ENCODE results near the gene LCN10.

Gene LCN10

DNA sequence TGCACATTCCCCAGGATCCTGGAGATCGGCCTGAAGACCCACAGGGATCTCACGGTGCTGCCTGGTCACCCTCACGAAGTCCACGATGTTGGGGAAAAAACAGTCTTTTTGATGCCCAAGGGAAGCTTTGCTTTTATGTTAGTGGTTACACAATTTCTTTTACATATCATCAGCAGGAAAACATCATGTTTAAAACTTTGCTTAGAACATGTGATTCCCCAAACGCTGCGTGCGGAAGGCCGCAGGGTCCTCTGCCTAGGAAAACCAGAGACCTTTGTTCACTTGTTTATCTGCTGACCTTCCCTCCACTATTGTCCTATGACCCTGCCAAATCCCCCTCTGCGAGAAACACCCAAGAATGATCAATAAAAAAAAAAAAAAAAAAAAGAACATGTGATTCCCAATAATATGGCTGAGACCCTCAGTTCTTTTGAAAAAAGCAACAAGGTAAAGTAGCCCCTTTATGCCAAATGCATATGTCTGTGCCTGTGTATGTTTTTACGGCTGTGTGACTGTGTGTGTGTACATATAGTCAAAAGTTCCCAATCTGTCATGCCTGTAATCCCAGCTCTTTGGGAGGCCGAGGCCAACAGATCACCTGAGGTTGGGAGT lies 44.0 kb downstream of the LCN10 start:
- no peak for ATAC-seq

GRCh38 chr9:136697821-136698526 lies 44.8 kb downstream of the LCN10 start:
- ATAC-seq = no peak
- TF ChIP-seq ESRRG (CRISPR knock-in tag; IDR thresholded peaks at IDR 0.05) = no peak
- no peak for TF ChIP-seq CSDC2 (CRISPR knock-in tag; IDR thresholded peaks at IDR 0.05)
- no peak for TF ChIP-seq OSR1 (CRISPR knock-in tag; IDR thresholded peaks at IDR 0.05)

More for the DNA sequence above, 44.0 kb downstream of the LCN10 start:
- TF ChIP-seq BACH2 (CRISPR knock-in tag; IDR thresholded peaks at IDR 0.05; ENCODE audit: borderline replicate concordance) = no peak

DNA sequence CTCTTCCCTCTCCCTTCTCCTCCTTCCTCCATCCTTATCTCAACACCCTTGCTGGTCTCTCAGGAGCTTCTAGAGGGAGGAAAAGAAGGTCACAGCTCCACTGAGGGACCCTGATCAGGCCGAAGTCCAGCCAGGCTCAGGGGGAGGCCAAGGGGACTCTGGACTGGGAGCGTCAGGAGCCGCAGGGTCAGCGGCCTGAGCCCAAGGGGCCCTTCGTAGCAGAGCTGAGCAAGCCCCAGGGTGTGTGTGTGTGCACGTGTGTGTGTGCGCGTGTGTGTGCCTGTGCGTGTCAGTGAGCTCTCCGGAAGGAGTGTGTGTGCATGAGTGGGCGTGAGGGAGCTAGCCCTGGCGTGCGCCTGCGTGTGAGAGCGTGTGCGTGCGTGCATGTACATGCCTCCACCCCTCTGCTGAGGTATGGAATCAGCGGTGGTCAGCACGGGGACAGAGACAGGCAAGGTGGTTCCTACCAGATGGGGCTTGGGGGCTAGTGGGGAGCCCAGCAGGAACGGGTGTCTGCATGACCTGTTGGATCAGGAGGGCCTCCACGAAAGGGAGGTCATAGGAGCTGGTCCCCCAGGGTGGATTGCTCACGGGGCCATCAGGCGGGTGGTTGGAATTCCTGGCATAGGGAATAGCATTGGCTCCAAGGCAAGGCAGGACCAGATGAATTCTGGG lies 45.5 kb downstream of the LCN10 start:
- TF ChIP-seq ZNF565 (CRISPR knock-in tag; conservative IDR thresholded peaks at IDR 0.05; ENCODE audit: low read depth) = no peak
- no peak for TF ChIP-seq TCF4 (CRISPR knock-in tag; IDR thresholded peaks at IDR 0.05; ENCODE audit: borderline replicate concordance)
- TF ChIP-seq PATZ1 (CRISPR knock-in tag; IDR thresholded peaks at IDR 0.05; ENCODE audit: borderline replicate concordance) = no peak
- no peak for TF ChIP-seq ISL1 (CRISPR knock-in tag; IDR thresholded peaks at IDR 0.05)
- TF ChIP-seq GLIS3 (CRISPR knock-in tag; IDR thresholded peaks at IDR 0.05) = no peak
- no peak for TF ChIP-seq RARB (CRISPR knock-in tag; IDR thresholded peaks at IDR 0.05)
- TF ChIP-seq CSDC2 (CRISPR knock-in tag; IDR thresholded peaks at IDR 0.05) = no peak
- TF ChIP-seq ARNTL (CRISPR knock-in tag; IDR thresholded peaks at IDR 0.05; ENCODE audit: borderline replicate concordance, low read depth) = no peak
- TF ChIP-seq SNAI2 (CRISPR knock-in tag; IDR thresholded peaks at IDR 0.05) = no peak
- TF ChIP-seq CREB5 (CRISPR knock-in tag; IDR thresholded peaks at IDR 0.05; ENCODE audit: low read depth) = no peak
- ATAC-seq = no peak

- no peak for TF ChIP-seq ZFP3 (CRISPR knock-in tag; IDR thresholded peaks at IDR 0.05)
- no peak for TF ChIP-seq ZNF70 (CRISPR knock-in tag; IDR thresholded peaks at IDR 0.05)
- TF ChIP-seq ZNF565 (CRISPR knock-in tag; conservative IDR thresholded peaks at IDR 0.05; ENCODE audit: low read depth) = no peak
- no peak for TF ChIP-seq OSR1 (CRISPR knock-in tag; IDR thresholded peaks at IDR 0.05)
- no peak for TF ChIP-seq BACH2 (CRISPR knock-in tag; IDR thresholded peaks at IDR 0.05; ENCODE audit: borderline replicate concordance)
- TF ChIP-seq POU6F1 (CRISPR knock-in tag; IDR thresholded peaks at IDR 0.05; ENCODE audit: borderline replicate concordance, low read depth) = no peak
- no peak for TF ChIP-seq GLIS3 (CRISPR knock-in tag; IDR thresholded peaks at IDR 0.05)
- no peak for TF ChIP-seq TCF4 (CRISPR knock-in tag; IDR thresholded peaks at IDR 0.05; ENCODE audit: borderline replicate concordance)
- TF ChIP-seq SNAI2 (CRISPR knock-in tag; IDR thresholded peaks at IDR 0.05) = no peak
- no peak for TF ChIP-seq CREB5 (CRISPR knock-in tag; IDR thresholded peaks at IDR 0.05; ENCODE audit: low read depth)
- TF ChIP-seq TSHZ2 (CRISPR knock-in tag; IDR thresholded peaks at IDR 0.05) = no peak
- TF ChIP-seq PPARA (CRISPR knock-in tag; IDR thresholded peaks at IDR 0.05; ENCODE audit: borderline replicate concordance) = no peak
- TF ChIP-seq ZNF8 (CRISPR knock-in tag; IDR thresholded peaks at IDR 0.05) = no peak
- no peak for TF ChIP-seq TOX (CRISPR knock-in tag; IDR thresholded peaks at IDR 0.05; ENCODE audit: borderline replicate concordance)
- TF ChIP-seq ZFP30 (CRISPR knock-in tag; IDR thresholded peaks at IDR 0.05) = no peak
- no peak for TF ChIP-seq CSDC2 (CRISPR knock-in tag; IDR thresholded peaks at IDR 0.05)
- no peak for TF ChIP-seq ISL1 (CRISPR knock-in tag; IDR thresholded peaks at IDR 0.05)
- 0 out of 3 replicates have a peak, but pooled peaks have one; percentile 4 for ATAC-seq
Observed at GRCh38 chr9:136696502-136696901, 46.2 kb downstream of the LCN10 start.
